ENCODE measurements around the gene HBG1.

The HBG1 gene

GRCh38 chr11:5246772-5247471, 2.7 kb downstream of the HBG1 start:
- intact Hi-C loops (cut with micrococcal nuclease) = no loop called here

GRCh38 chr11:5245155-5245554, 4.5 kb downstream of the HBG1 start:
- intact Hi-C loops (cut with micrococcal nuclease) = no loop called here
- no peaks in the 10 kb centered on the region for H3K27me3 Mint-ChIP-seq
- H3K4me3 Mint-ChIP-seq = no peak overlapping the region
- H3K36me3 Mint-ChIP-seq (ENCODE audit: low read depth) = no peaks in the 10 kb centered on the region
- H3K27ac Mint-ChIP-seq = no peak overlapping the region
- no peaks in the 10 kb centered on the region for H3K9me3 Mint-ChIP-seq
- no peaks in the 10 kb centered on the region for H3K4me1 Mint-ChIP-seq (ENCODE audit: low read depth)

More at GRCh38 chr11:5246772-5247471, 2.7 kb downstream of the HBG1 start:
- Mint-ChIP-seq H3K4me1 (ENCODE audit: low read depth) (no peaks in the 10 kb centered on the region), H3K27ac (no peak overlapping the region), H3K4me3 (no peak overlapping the region), H3K9me3 (no peaks in the 10 kb centered on the region), H3K27me3 (no peaks in the 10 kb centered on the region), H3K36me3 (ENCODE audit: low read depth) (no peaks in the 10 kb centered on the region)

- no peak overlapping the region for H3K27ac Mint-ChIP-seq
These were observed 5.9 kb downstream of the HBG1 start for GRCh38 chr11:5243816-5244180.

GRCh38 chr11:5242933-5243815, 6.5 kb downstream of the HBG1 start:
- H3K4me3 Mint-ChIP-seq = no peak overlapping the region
- H3K4me1 Mint-ChIP-seq (ENCODE audit: low read depth) = no peaks in the 10 kb centered on the region
- H3K27me3 Mint-ChIP-seq = no peaks in the 10 kb centered on the region
- no peaks in the 10 kb centered on the region for H3K36me3 Mint-ChIP-seq (ENCODE audit: low read depth)
- no peaks in the 10 kb centered on the region for H3K9me3 Mint-ChIP-seq
- intact Hi-C loops (cut with micrococcal nuclease) = no loop called here
- H3K27ac Mint-ChIP-seq = no peak overlapping the region

More at GRCh38 chr11:5243816-5244180, 5.9 kb downstream of the HBG1 start:
- Mint-ChIP-seq H3K36me3 (ENCODE audit: low read depth) (no peaks in the 10 kb centered on the region), H3K27me3 (no peaks in the 10 kb centered on the region), H3K4me3 (no peak overlapping the region), H3K4me1 (ENCODE audit: low read depth) (no peaks in the 10 kb centered on the region), H3K9me3 (no peaks in the 10 kb centered on the region)
- intact Hi-C loops (cut with micrococcal nuclease) = no loop called here

- no peaks in the 10 kb centered on the region for H3K9me3 Mint-ChIP-seq
- intact Hi-C loops (cut with micrococcal nuclease) = no loop called here
- no peaks in the 10 kb centered on the region for H3K4me1 Mint-ChIP-seq (ENCODE audit: low read depth)
- no peak overlapping the region for H3K4me3 Mint-ChIP-seq
- no peak overlapping the region for H3K27ac Mint-ChIP-seq
- no peaks in the 10 kb centered on the region for H3K36me3 Mint-ChIP-seq (ENCODE audit: low read depth)
- H3K27me3 Mint-ChIP-seq = no peaks in the 10 kb centered on the region
These were observed 7.4 kb downstream of the HBG1 start for GRCh38 chr11:5242208-5242607.

GRCh38 chr11:5241458-5241857, 8.2 kb downstream of the HBG1 start:
- intact Hi-C loops (cut with micrococcal nuclease) = no loop called here
- no peaks in the 10 kb centered on the region for H3K9me3 Mint-ChIP-seq
- no peak overlapping the region for H3K27ac Mint-ChIP-seq

GRCh38 chr11:5240458-5240857, 9.2 kb downstream of the HBG1 start:
- Mint-ChIP-seq H3K4me1 (ENCODE audit: low read depth) (no peaks in the 10 kb centered on the region), H3K9me3 (no peaks in the 10 kb centered on the region), H3K4me3 (no peak overlapping the region), H3K27me3 (no peaks in the 10 kb centered on the region), H3K27ac (no peak overlapping the region), H3K36me3 (ENCODE audit: low read depth) (no peaks in the 10 kb centered on the region)
- intact Hi-C loops (cut with micrococcal nuclease) = no loop called here

More at GRCh38 chr11:5241458-5241857, 8.2 kb downstream of the HBG1 start:
- Mint-ChIP-seq H3K36me3 (ENCODE audit: low read depth) (no peaks in the 10 kb centered on the region), H3K27me3 (no peaks in the 10 kb centered on the region), H3K4me1 (ENCODE audit: low read depth) (no peaks in the 10 kb centered on the region), H3K4me3 (no peak overlapping the region)

- Mint-ChIP-seq H3K36me3 (ENCODE audit: low read depth) (no peaks in the 10 kb centered on the region), H3K4me3 (no peak overlapping the region), H3K4me1 (ENCODE audit: low read depth) (no peaks in the 10 kb centered on the region), H3K9me3 (no peaks in the 10 kb centered on the region), H3K27me3 (no peaks in the 10 kb centered on the region), H3K27ac (no peak overlapping the region)
- intact Hi-C loops (cut with micrococcal nuclease) = no loop called here
These were observed 9.6 kb downstream of the HBG1 start for GRCh38 chr11:5240056-5240455.

GRCh38 chr11:5239046-5239445, 10.6 kb downstream of the HBG1 start:
- Mint-ChIP-seq H3K9me3 (no peaks in the 10 kb centered on the region), H3K4me1 (ENCODE audit: low read depth) (no peaks in the 10 kb centered on the region)
- intact Hi-C loops (cut with micrococcal nuclease) = no loop called here

GRCh38 chr11:5238486-5238885, 11.2 kb downstream of the HBG1 start:
- no peaks in the 10 kb centered on the region for H3K9me3 Mint-ChIP-seq
- H3K36me3 Mint-ChIP-seq (ENCODE audit: low read depth) = no peaks in the 10 kb centered on the region
- no peak overlapping the region for H3K4me3 Mint-ChIP-seq
- no peak overlapping the region for H3K27ac Mint-ChIP-seq
- H3K27me3 Mint-ChIP-seq = no peaks in the 10 kb centered on the region
- H3K4me1 Mint-ChIP-seq (ENCODE audit: low read depth) = no peaks in the 10 kb centered on the region
- intact Hi-C loops (cut with micrococcal nuclease) = no loop called here

More at GRCh38 chr11:5239046-5239445, 10.6 kb downstream of the HBG1 start:
- Mint-ChIP-seq H3K27ac (no peak overlapping the region), H3K27me3 (no peaks in the 10 kb centered on the region), H3K36me3 (ENCODE audit: low read depth) (no peaks in the 10 kb centered on the region), H3K4me3 (no peak overlapping the region)

GRCh38 chr11:5237420-5237819, 12.2 kb downstream of the HBG1 start:
- intact Hi-C loops (cut with micrococcal nuclease) = no loop called here
- no peaks in the 10 kb centered on the region for H3K9me3 Mint-ChIP-seq
- H3K36me3 Mint-ChIP-seq (ENCODE audit: low read depth) = no peaks in the 10 kb centered on the region
- no peak overlapping the region for H3K27ac Mint-ChIP-seq
- no peaks in the 10 kb centered on the region for H3K27me3 Mint-ChIP-seq
- no peak overlapping the region for H3K4me3 Mint-ChIP-seq
- H3K4me1 Mint-ChIP-seq (ENCODE audit: low read depth) = no peaks in the 10 kb centered on the region

GRCh38 chr11:5235364-5236095, 14.1 kb downstream of the HBG1 start:
- Mint-ChIP-seq H3K4me3 (no peak overlapping the region), H3K27me3 (no peaks in the 10 kb centered on the region), H3K27ac (no peak overlapping the region), H3K9me3 (no peaks in the 10 kb centered on the region), H3K4me1 (ENCODE audit: low read depth) (no peaks in the 10 kb centered on the region), H3K36me3 (ENCODE audit: low read depth) (no peaks in the 10 kb centered on the region)
- intact Hi-C loops (cut with micrococcal nuclease) = no loop called here

GRCh38 chr11:5234381-5234834, 15.2 kb downstream of the HBG1 start, which contains the start of gene HBD:
HBD (minus strand) TSS chr11:5234483; CDS start chr11:5234433, 50 bp downstream.
- Mint-ChIP-seq H3K27ac (no peak within 1 kb of the TSS), H3K4me3 (no peak within 1 kb of the TSS), H3K4me1 (ENCODE audit: low read depth) (no peaks in the 10 kb centered on the region), H3K27me3 (no peaks in the 10 kb centered on the region), H3K9me3 (no peaks in the 10 kb centered on the region), H3K36me3 (ENCODE audit: low read depth) (no peaks in the 10 kb centered on the region)
- intact Hi-C loops (cut with micrococcal nuclease) = no loop called here

GRCh38 chr11:5233307-5233706, 16.4 kb downstream of the HBG1 start:
- intact Hi-C loops (cut with micrococcal nuclease) = no loop called here
- H3K36me3 Mint-ChIP-seq (ENCODE audit: low read depth) = no peaks in the 10 kb centered on the region
- H3K4me3 Mint-ChIP-seq = no peak overlapping the region
- H3K9me3 Mint-ChIP-seq = no peaks in the 10 kb centered on the region
- H3K4me1 Mint-ChIP-seq (ENCODE audit: low read depth) = no peaks in the 10 kb centered on the region
- H3K27ac Mint-ChIP-seq = no peak overlapping the region
- no peaks in the 10 kb centered on the region for H3K27me3 Mint-ChIP-seq
